Pericardium fibroblast (primary cell): ENCODE results near the gene RPL36AL. TPM values are rescaled to one million over a fixed set of nuclear protein-coding genes. Genes with fewer than 3 reads are reported as not detected.

Experiments used
- total RNA-seq: library from RNA; depleted of rRNA; stranded (reverse); fragments of >200 nt; gene quantifications from 2 replicates; pipeline ENCODE4 v1.2.3, GENCODE V29; 2015

Gene RPL36AL
- total RNA-seq = 178 and 193 TPM in 2 replicates

GRCh38 chr14:49620182-49621113, at the start of gene RPL36AL, which contains the start of gene MGAT2:
Gene RPL36AL, minus strand, starts transcription at chr14:49620626. Its CDS starts 1,522 bp downstream, at chr14:49619104.
Gene MGAT2, plus strand, starts transcription at chr14:49620799. Its CDS starts 470 bp downstream, at chr14:49621269.

GRCh38 chr14:49634547-49635334, 14.3 kb upstream of the RPL36AL start, which contains the start of gene DNAAF2:
Gene DNAAF2, minus strand, starts transcription at chr14:49635244. Its CDS starts 95 bp downstream, at chr14:49635149.

GRCh38 chr14:49598485-49599300, 21.7 kb downstream of the RPL36AL start, which contains the start of gene LRR1:
Gene LRR1, plus strand, starts transcription at chr14:49598940. Its CDS starts 81 bp downstream, at chr14:49599021.

GRCh38 chr14:49585803-49586672, 34.4 kb downstream of the RPL36AL start, which contains the start of gene RPS29:
Gene RPS29, minus strand, starts transcription at chr14:49586380. Its CDS starts 34 bp downstream, at chr14:49586346.

Other genes starting within 250 kb of the RPL36AL start
- gene RPS29, start 34.2 kb downstream of the RPL36AL start, total RNA-seq = 11,642 and 22,434 TPM in 2 replicates
- gene LRR1, start 21.7 kb downstream of the RPL36AL start, total RNA-seq = 5.7 TPM in 2 replicates
- 43.2 and 82.3 TPM in 2 replicates for gene MGAT2, start 173 bp upstream of the RPL36AL start, total RNA-seq
- gene DNAAF2, start 14.6 kb upstream of the RPL36AL start, total RNA-seq = 7.4 and 10.7 TPM in 2 replicates
- 6.6 and 13.8 TPM in 2 replicates for gene POLE2, start 67.6 kb upstream of the RPL36AL start, total RNA-seq
- gene KLHDC1, start 72.5 kb upstream of the RPL36AL start, total RNA-seq = 1.2 and 1.6 TPM in 2 replicates
- 50.3 and 70.2 TPM in 2 replicates for gene KLHDC2, start 147.5 kb upstream of the RPL36AL start, total RNA-seq
- gene NEMF, start 232.2 kb upstream of the RPL36AL start, total RNA-seq = 30.4 and 41.9 TPM in 2 replicates